GM19324 (cell line): Measurements from ENCODE around the gene PAM16.

Source experiments
- ATAC-seq: cut with Tn5 transposase; IDR thresholded peaks from one replicate; pipeline ENCODE4 v1.9.1; 2021; ENCODE audit warnings: mild to moderate bottlenecking, moderate library complexity; ENCODE audit not compliant: unreplicated experiment, low FRiP score

Gene PAM16

DNA sequence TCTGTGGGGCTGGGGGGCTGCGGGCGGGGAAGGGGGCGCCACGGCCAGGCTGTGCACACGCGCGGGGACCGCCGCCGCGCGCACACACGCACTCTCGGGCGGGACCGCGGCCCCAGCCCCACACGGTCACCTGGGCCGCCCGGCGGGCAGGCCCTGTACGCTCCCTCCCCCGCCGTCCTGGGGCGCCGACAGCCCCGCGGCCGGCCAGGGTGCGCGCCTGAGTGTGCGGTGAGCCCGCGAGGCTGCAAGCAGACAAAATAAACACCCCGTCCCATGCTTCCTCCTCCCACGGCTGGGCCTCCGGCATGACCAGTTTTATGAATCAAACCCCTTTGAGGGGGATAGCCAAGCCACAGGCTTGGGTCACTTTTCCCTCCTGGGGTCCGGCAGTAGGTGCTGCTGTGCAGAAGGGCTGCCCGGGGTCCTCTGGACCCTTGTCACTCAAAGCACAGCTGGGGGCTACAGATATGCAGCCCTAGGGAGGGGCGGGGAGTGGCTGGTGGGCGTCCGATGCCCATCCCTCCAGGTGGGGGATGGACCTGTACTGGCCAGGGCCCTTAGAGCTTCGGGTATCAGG lies 21.0 kb upstream of the PAM16 start:
- no peak for ATAC-seq

GRCh38 chr16:4371357-4372000 lies 20.4 kb upstream of the PAM16 start, which contains the start of gene VASN:
TSS of gene VASN (plus strand) at chr16:4371848. CDS start at chr16:4380878, 9,030 bp downstream.
- no peak for ATAC-seq

DNA sequence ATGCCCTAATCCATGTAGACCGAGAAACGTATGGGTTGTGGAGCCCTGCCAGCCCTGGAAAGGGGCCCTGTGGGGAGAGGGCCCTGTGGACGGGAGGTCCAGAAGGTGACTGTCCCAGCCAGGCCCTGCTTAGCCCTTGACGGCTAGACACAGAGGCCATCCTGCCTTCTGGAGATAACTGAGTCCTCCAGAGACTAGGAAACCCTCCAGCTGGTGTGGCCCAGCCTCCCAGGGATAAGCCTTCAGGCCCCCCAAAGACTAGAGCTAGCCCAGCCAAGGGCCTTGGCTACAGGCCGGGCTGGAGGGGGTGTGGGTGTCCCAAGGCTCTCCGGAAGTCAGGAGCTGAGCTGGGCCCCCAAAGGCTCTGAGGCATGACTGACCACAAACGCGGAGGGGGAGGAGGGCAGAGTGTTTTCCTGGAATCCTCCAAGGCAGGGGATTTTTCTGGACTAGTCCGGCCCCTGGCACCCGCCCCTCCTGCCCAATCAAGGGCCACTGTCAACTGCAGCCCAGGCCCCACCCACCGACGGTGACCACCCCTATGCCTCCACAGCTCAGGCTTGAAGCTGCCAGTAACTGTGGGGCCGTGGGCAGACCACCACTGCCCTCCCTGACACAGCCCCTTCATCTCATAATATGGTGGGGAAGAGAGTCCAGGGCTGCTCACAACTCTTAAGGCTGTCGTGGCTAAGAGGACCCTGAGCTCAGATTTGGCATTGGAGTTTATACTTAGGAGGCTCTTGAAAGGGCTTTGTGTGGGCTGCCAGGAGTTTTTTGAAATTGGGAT lies 19.6 kb upstream of the PAM16 start:
- ATAC-seq, result no peak

DNA sequence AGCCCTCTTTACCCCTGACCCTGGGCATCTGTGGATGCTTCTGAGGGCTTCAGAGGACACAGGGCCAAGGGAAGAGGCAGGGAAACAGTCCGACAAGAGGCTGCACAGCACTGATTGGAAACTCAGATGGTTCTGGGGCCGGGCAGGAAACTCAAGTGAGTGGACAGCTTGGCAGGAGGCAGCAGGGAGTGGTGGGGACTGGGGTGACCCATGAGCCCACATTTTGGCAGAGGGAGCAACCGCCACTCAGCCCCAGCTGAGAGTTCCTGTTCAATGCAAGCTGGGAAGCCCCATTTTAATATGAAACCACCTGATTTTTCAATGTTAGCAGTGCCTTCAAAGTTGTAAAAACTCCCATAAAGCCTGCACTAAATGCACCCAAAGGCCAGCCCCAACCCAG lies 19.0 kb upstream of the PAM16 start:
- no peak for ATAC-seq

GRCh38 chr16:4369007-4369733 lies 18.0 kb upstream of the PAM16 start:
- no peak for ATAC-seq

DNA sequence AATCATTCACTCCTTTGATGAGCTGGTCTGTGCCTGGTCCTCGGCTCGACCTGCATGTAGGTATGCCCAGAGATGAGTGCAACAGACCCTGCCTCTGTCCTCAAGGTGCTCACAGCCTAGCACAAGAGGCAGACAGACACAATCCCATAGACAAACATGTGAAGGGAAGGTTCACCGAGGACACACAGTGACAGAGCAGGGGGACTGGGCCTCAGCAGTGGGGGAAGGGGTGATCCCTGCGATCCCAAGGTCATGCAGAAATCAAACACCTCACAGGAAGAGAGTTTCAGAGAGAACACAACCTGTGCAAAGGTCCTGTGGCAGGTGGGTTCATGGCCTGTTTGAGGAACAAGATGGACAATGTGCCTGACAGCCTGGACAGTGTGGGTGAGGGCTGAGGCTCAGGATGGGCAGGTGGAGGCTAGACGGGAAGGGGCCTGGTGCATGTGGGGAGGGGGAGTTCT lies 16.3 kb upstream of the PAM16 start:
- no peak for ATAC-seq

- no peak for ATAC-seq
Measured at GRCh38 chr16:4366016-4366415, 14.9 kb upstream of the PAM16 start.

GRCh38 chr16:4365615-4366014 lies 14.5 kb upstream of the PAM16 start:
- ATAC-seq, result no peak

DNA sequence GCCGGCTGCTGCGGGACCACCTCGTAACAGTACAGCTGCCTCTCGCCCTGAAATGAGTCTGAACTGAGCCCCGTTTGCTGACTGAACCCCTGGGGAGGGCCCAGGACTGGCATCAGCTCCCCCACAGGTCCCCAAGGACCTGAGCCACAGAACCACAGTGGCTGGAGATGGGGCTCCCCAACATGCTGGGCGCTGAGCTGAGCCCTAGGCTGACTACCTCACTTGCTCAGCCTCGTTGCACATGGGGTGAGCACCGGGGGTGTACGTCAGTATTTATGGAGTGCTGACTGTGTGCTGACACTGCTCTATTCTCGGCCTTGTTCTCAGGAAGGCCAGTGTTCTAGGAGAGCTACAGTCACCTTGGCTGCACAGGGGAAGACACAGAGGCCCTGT lies 13.9 kb upstream of the PAM16 start:
- ATAC-seq, result no peak

DNA sequence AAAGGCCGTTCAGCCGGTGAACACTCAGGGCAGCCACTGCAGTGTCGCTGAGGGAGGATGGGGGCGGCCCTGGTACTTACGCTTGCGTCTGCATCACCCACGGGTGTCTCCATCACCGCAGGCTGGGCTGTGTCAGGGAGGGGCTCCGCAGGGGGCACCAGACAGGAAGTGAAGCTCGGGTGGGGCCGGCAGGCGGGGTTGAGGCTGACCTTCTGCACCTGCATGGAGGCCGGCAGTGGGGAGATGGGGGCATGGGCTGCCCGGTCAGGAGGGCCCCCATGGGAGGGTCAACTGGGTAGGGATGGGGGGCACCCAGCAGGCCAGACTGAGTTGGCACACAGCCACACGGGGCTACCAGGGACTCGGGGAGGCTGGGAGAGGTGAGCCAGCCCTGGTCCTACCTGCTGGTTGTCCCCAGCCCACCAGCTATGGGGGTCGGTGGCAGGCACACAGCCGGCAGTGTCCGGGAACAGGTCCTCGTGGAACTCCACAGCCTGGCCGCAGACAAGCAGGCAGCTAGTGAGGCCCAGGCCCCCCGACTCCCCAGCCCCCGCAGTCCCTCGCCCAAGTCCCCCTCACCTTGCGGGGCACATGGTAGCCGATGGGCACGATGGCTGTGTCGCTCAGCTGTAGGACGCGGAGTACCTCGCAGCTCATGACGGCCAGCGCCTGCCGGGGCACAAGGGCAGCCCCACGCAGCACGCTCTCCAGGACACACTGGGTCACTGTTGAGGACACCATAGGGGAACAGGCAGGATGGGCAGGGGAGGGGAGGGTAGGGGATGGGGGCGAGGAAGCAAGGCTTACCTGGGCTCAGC lies 13.3 kb upstream of the PAM16 start:
- ATAC-seq, result no peak

GRCh38 chr16:4362476-4363135 lies 11.5 kb upstream of the PAM16 start:
- no peak for ATAC-seq

- no peak for ATAC-seq
Measured at GRCh38 chr16:4361944-4362311, 10.8 kb upstream of the PAM16 start.

DNA sequence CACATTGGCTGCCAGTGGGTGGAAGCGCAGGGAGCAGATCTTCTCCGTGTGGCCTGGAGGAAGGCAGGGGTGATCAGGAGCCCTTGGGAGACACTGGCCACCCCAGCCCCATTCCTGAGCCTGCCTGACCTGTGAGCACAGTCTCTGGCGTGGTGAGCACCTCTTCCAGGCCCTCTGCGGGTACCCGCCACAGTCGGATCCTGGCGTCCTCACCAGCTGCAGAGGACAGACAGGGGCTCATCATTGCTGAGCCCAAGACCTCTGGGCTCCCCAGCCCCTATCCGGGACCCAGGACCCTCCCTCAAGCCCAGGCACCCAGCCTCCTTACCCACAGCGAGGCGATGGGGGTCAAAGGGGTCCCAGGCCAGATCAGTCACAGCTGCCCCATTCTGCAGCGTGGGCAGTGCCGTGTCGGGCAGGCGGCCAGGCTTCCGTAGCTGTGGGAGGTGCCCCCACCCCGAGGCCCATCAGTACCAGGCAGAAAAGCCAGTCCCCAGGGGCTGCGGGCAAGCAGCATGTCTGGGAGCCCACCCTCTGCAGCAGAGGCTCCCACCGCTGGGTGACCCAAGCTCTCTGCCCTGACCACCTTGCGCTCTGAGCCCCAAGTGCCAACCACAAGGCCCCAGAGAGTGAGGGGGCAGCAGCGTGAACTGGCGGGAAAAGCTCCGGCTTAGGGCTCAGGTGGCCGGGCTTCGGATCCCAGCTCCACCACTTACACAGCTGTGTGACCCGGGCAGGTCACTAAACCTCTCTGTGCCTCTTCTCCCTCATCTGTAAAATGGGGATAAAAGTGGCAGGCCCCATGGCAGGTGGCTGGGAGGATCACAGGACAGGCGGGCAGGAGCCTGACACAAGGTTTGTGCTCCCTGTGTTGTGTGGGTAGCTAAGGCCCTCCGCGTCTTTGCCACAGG lies 10.2 kb upstream of the PAM16 start:
- no peak for ATAC-seq

DNA sequence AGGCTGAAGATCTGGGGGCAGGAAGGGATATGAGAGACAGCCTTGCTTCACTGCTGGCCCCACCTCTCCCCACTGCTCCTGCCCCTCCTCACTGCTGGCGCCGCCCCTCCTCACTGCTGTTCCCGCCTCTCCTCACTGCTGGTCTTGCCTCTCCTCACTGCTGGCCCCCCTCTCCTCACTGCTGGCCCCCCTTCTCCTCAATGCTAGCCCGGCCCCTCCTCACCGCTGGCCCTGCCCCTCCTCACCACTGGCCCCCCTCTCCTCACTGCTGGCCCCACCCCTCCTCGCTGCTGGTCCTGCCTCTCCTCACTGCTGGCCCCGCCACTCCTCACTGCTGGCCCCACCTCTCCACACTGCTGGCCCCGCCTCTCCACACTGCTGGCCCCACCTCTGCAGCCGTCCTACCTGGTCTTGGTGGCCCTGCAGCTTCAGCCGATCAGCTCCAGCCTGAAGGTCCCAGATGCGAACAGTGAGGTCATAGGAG lies 9.5 kb upstream of the PAM16 start:
- ATAC-seq, result no peak

GRCh38 chr16:4359914-4360313 lies 8.8 kb upstream of the PAM16 start:
- no peak for ATAC-seq

DNA sequence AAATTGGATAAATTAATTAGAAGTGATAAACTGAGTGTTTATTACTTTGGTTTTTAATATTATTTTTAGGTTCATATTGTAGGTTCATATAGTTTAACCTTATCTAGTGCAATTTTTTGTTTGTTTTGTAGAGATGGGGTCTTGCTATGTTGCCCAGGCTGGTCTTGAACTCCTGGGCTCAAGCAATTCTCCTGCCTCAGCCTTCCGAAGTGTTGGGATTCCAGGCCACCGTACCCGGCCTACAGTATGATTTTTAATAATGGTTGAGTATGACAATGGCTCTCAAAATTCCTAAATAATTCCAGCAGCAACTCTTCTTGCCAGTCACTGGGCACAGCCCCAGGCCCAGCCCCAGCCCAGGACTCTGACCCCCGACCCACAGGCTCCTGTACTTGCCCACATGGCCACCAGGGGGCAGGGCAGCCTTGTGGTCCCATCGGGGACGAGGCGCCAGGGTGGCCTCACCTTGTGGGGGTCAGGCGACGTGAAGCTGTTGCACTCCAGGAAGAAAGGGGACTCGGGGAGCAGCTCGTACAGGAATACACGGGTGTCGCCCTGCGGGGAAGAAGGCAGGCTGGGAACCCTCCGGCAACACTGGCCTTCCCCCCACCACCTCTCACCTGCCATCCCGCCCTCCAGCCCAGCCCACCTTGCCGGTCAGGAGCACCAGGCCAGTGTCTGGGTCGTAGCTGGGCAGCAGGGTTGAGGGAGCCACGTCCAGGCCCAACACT lies 7.9 kb upstream of the PAM16 start:
- no peak for ATAC-seq

DNA sequence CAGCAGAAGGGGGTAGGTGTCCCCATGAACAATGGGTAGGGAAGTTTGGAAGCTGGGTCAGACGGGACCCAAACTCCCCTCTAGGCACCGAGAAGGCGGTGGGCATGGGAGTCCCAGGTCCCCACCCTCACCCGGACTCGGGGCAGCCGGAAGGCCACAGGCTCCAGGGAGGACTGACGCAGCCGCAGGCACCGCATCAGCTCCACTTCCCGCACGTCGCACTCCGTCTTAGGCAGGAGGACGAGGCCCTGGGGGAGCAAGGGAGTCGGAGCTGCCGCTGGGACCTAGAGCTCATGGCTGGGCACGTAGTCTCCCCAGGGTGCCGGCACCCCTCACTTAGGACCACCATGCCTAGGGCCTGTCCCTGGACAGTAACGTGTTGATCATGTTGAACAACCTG lies 7.1 kb upstream of the PAM16 start:
- ATAC-seq, result no peak

GRCh38 chr16:4356820-4357219 lies 5.7 kb upstream of the PAM16 start:
- ATAC-seq, result no peak
